Activated T-cell treated with anti-CD3 and anti-CD28 coated beads, Interleukin-2, amount 50 U/mL, for 48 hours (primary cell): Measurements from ENCODE around the gene SDS.

Experiments
- DNase-seq, 2 experiments: peaks; one replicate each; pipeline ENCODE4 v3.0.0-alpha.2; 2020

The SDS gene

GRCh38 chr12:113398346-113399290 is 5.1 kb downstream of the SDS start:
- no peak for DNase-seq

GRCh38 chr12:113397497-113398197 is 6.0 kb downstream of the SDS start:
- no peak for DNase-seq

- DNase-seq, result no peak
These were observed 6.7 kb downstream of the SDS start for GRCh38 chr12:113396828-113397496.

GRCh38 chr12:113396200-113396599 is 7.5 kb downstream of the SDS start:
- no peak for DNase-seq

GRCh38 chr12:113395119-113395518 is 8.6 kb downstream of the SDS start:
- no peak for DNase-seq

- DNase-seq, result no peak
These were observed 9.9 kb downstream of the SDS start for GRCh38 chr12:113393749-113394148.

- DNase-seq, result no peak
These were observed 10.6 kb downstream of the SDS start for GRCh38 chr12:113392988-113393579.

- no peak for DNase-seq
These were observed 11.2 kb downstream of the SDS start for GRCh38 chr12:113392520-113392919.

GRCh38 chr12:113391650-113392337 is 11.9 kb downstream of the SDS start:
- DNase-seq, result no peak

- no peak for DNase-seq
These were observed 12.5 kb downstream of the SDS start for GRCh38 chr12:113391145-113391544.

GRCh38 chr12:113390064-113391043 is 13.3 kb downstream of the SDS start:
- DNase-seq, result no peak

GRCh38 chr12:113388351-113388750 is 15.3 kb downstream of the SDS start:
- DNase-seq, result no peak

GRCh38 chr12:113387631-113388030 is 16.1 kb downstream of the SDS start:
- no peak for DNase-seq

- no peak for DNase-seq
These were observed 16.7 kb downstream of the SDS start for GRCh38 chr12:113386866-113387566.

- no peak for DNase-seq
These were observed 18.3 kb downstream of the SDS start for GRCh38 chr12:113385282-113385882.

- no peak for DNase-seq
These were observed 18.9 kb downstream of the SDS start for GRCh38 chr12:113384778-113385177.

- no peak for DNase-seq
These were observed 21.5 kb downstream of the SDS start for GRCh38 chr12:113382206-113382605.

- no peak for DNase-seq
These were observed 22.5 kb downstream of the SDS start for GRCh38 chr12:113381220-113381619.

GRCh38 chr12:113378291-113378690 is 25.4 kb downstream of the SDS start:
- DNase-seq, result no peak

GRCh38 chr12:113374823-113375428 is 28.8 kb downstream of the SDS start:
- no peak for DNase-seq
